Measurements from ENCODE around the gene SHB. TPM values are rescaled to one million over a fixed set of nuclear protein-coding genes. Genes with fewer than 3 reads are reported as not detected.

SHB gene
- total RNA-seq, 1 donor from 2014 or later = 3.1 TPM

DNA sequence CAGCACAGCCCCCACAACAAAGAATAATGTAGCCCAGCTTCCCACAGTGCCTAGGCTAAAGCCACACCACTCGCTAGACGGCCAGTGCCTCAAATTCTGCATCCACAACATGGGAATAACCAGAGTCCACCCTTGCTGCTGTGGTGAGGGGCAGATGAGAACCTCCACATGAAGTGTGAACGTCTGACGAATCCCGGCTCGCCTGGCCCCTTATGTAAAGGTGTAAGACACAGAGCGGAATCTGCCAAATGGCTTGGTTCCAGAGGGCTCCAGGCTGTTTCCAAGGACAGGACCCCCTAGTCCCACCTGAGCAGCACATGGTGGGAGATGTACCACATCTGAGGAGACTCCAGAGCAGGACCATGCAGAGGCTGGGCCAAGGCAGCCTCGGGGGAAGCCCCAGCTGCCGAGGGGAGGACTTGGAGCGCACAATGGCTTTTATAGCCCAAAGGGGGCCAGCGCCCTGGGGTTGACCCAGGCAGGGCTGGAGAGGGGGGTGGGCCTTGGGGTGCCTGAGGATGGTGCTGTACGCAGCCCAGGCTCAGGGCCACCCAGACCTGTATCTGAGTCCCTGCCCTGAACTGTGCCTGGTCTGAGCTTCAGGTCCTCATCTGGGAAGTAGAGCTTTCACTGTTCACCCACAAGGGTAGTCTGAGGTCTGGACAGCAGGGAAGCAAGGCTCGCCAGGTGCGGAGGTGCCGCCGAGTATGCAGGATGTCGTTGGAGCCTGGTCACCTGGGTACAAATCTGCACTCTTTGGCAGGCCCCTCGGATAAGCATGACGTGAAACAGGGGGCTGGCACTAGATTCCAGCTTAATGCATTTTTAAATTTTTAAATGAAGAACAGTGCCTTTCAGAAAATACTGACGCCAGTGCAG, 140.2 kb downstream of the SHB start:
- peaks cover 0 to 2% (median 0%) of the 10 kb centered on the region in 3 donors for H3K36me3 ChIP-seq (ENCODE audit: control insufficient read depth in 3 of 3, insufficient read depth in 3 of 3, low read length in 3 of 3)
- no peaks in the 10 kb centered on the region for H3K9me3 ChIP-seq (ENCODE audit: control insufficient read depth in 3 of 3, low read length in 3 of 3)
- H3K27ac ChIP-seq (ENCODE audit: low read depth, low read length) = no peak overlapping the region

DNA sequence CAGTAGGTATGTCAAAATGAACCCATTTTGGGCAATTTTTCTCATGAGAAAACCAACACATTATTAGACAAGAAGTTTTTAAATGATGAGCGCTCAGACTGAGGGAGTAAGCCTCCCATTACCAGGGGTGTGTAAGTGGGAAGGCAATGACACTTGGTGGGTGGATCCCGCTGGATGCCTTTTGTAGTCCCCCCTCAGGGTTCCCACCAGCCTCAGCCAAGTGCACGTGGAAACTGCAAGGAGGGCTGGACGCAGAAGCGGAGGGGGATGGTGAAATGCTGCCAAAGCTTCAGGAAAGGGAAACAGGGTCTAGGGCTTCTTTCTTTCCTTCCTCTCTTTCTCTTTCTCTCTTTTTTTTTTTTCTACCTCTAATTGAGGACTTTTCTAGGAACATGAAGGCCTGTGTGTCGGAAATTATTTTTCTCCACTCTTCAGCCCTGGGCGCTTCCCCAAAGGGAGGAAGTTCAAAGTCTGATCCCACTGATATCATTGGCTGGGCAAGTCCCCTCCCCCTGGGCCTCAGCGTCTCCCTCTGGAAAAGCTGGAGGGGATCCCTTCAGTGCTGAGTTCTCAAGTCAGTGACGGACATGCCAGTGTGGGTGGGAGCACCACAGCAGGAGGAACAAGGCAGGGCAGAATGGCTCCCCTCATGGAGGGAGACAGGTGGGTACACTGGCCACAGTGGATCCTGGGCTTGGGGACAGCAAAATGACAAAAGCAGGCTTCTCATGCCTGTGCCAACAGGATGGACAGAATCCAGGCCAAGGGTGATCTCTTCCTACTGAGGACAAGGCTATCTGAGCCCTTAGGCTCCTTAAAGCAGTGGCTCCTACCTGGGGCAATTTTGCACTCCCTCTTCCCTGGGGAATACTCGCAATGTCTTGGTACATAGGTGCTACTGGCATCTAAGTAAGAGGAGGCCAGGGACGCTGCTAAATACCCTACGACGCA, 141.2 kb downstream of the SHB start:
- Histone ChIP-seq H3K9me3 (ENCODE audit: control insufficient read depth in 3 of 3, low read length in 3 of 3) (no peaks in the 10 kb centered on the region), H3K9ac (ENCODE audit: low read depth in 1 of 3, low read length in 3 of 3) (peak overlapping the region in 1 of 3 donors; percentile 40)

More for the DNA sequence above, 140.2 kb downstream of the SHB start:
- H3K4me3 ChIP-seq (ENCODE audit: low read length in 3 of 3) = no peak overlapping the region
- H3K4me1 ChIP-seq (ENCODE audit: control insufficient read depth in 3 of 3, insufficient read depth in 3 of 3, low read length in 3 of 3) = peaks cover 12 to 14% (median 13%) of the 10 kb centered on the region in 3 donors
- no peaks in the 10 kb centered on the region for H3K27me3 ChIP-seq (ENCODE audit: control insufficient read depth in 3 of 3, insufficient read depth in 3 of 3, low read length in 3 of 3)
- peak overlapping the region in 1 of 3 donors; percentile 40 for H3K9ac ChIP-seq (ENCODE audit: low read depth in 1 of 3, low read length in 3 of 3)

DNA sequence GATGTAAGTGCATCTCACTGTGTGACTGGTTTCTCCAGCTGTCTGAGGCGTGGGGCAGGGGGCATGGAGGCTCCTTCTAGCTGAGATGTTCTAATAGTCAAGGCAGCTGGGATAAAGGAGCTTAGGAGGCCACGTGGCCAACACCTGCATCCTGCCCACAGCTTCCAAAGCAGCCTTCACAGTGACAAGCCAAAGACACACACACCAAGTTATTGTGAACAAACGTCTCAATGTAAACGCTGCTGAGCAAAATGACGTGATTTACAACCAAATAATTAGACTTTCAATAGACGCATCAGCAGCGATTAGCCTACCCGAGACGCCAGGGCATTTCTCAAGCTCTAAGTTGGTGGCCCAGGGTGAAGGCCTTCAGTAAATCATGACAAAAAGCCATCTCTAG, 141.9 kb downstream of the SHB start:
- Histone ChIP-seq H3K9ac (ENCODE audit: low read depth in 1 of 3, low read length in 3 of 3) (no peak overlapping the region), H3K4me3 (ENCODE audit: low read length in 3 of 3) (no peak overlapping the region), H3K36me3 (ENCODE audit: control insufficient read depth in 3 of 3, insufficient read depth in 3 of 3, low read length in 3 of 3) (peaks cover 0 to 2% (median 0%) of the 10 kb centered on the region in 3 donors), H3K9me3 (ENCODE audit: control insufficient read depth in 3 of 3, low read length in 3 of 3) (no peaks in the 10 kb centered on the region), H3K27me3 (ENCODE audit: control insufficient read depth in 3 of 3, insufficient read depth in 3 of 3, low read length in 3 of 3) (no peaks in the 10 kb centered on the region), H3K27ac (ENCODE audit: low read depth, low read length) (no peak overlapping the region), H3K4me1 (ENCODE audit: control insufficient read depth in 3 of 3, insufficient read depth in 3 of 3, low read length in 3 of 3) (peaks cover 13 to 15% (median 14%) of the 10 kb centered on the region in 3 donors)

More for the DNA sequence above, 141.2 kb downstream of the SHB start:
- Histone ChIP-seq H3K27ac (ENCODE audit: low read depth, low read length) (no peak overlapping the region), H3K4me1 (ENCODE audit: control insufficient read depth in 3 of 3, insufficient read depth in 3 of 3, low read length in 3 of 3) (peaks cover 12 to 14% (median 13%) of the 10 kb centered on the region in 3 donors), H3K4me3 (ENCODE audit: low read length in 3 of 3) (no peak overlapping the region), H3K27me3 (ENCODE audit: control insufficient read depth in 3 of 3, insufficient read depth in 3 of 3, low read length in 3 of 3) (no peaks in the 10 kb centered on the region), H3K36me3 (ENCODE audit: control insufficient read depth in 3 of 3, insufficient read depth in 3 of 3, low read length in 3 of 3) (peaks cover 0 to 2% (median 0%) of the 10 kb centered on the region in 3 donors)

DNA sequence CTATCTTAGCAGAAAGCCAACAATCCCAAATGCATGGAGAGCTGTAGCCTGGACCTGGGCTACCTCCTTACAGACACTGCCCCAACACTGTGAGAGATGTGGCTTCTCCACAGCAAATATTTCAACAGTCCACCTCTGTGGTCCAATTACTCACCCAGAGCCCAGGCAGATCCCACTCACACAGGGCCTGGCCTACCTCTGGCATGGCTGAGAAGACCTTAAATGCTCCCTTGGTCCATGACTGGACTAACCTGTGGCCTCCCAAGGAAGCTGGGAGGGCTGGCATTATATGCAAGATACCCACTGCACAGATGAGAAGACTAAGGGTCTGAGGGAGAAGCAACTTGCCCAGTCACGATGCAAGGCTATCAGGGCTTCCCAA, 142.3 kb downstream of the SHB start:
- Histone ChIP-seq H3K9me3 (ENCODE audit: control insufficient read depth in 3 of 3, low read length in 3 of 3) (no peaks in the 10 kb centered on the region), H3K27me3 (ENCODE audit: control insufficient read depth in 3 of 3, insufficient read depth in 3 of 3, low read length in 3 of 3) (no peaks in the 10 kb centered on the region), H3K4me3 (ENCODE audit: low read length in 3 of 3) (no peak overlapping the region), H3K9ac (ENCODE audit: low read depth in 1 of 3, low read length in 3 of 3) (no peak overlapping the region), H3K27ac (ENCODE audit: low read depth, low read length) (no peak overlapping the region), H3K4me1 (ENCODE audit: control insufficient read depth in 3 of 3, insufficient read depth in 3 of 3, low read length in 3 of 3) (peaks cover 13 to 15% (median 14%) of the 10 kb centered on the region in 3 donors), H3K36me3 (ENCODE audit: control insufficient read depth in 3 of 3, insufficient read depth in 3 of 3, low read length in 3 of 3) (peaks cover 0 to 2% (median 0%) of the 10 kb centered on the region in 3 donors)

DNA sequence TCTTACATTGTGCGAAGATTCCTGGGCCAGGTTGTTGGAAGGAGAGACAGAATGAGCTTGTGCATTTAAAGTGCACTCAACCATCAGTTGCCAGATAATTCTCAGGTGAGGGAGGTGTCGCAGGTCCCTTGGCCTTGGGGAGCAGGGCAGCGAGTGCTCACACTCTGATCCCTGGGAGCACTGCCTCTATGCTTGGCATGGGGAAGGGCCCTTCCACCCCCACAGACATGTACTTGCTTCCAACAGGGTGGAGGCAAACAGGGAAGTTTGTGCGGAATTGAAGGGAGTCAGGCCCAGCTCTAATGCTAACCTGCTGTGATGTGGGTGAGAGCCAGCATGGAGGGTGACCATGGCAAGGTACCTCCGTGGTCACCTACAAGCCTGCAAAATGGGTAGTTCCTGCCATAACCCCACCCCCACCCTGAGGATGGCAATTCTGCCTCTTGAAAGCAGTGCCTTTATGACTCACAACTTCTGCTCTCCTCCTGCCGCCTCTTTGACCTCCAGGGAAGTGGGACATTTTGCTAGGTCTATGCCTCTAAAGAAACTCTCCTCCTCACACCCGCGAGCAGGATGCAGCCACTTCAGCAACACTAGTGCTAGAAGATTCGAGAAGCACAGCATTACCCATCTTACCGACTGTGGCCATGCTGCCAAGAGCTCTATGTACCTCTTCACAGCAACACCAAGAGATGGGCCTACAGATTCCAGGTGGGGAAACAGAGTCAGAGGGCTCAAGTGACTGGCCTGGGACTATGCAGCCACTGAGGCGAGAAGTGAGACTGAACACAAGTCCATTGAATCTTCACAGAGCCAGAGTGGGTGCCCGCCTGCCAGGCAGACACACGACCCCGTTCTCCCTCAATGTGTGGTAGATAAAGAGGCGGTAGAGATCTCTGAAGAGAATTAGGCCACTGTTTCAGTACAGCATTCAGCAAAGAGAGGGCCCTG, 143.0 kb downstream of the SHB start:
- H3K27me3 ChIP-seq (ENCODE audit: control insufficient read depth in 3 of 3, insufficient read depth in 3 of 3, low read length in 3 of 3) = no peaks in the 10 kb centered on the region
- no peaks in the 10 kb centered on the region for H3K9me3 ChIP-seq (ENCODE audit: control insufficient read depth in 3 of 3, low read length in 3 of 3)
- H3K36me3 ChIP-seq (ENCODE audit: control insufficient read depth in 3 of 3, insufficient read depth in 3 of 3, low read length in 3 of 3) = peaks cover 0 to 2% (median 0%) of the 10 kb centered on the region in 3 donors
- H3K9ac ChIP-seq (ENCODE audit: low read depth in 1 of 3, low read length in 3 of 3) = no peak overlapping the region
- no peak overlapping the region for H3K27ac ChIP-seq (ENCODE audit: low read depth, low read length)
- H3K4me3 ChIP-seq (ENCODE audit: low read length in 3 of 3) = no peak overlapping the region
- H3K4me1 ChIP-seq (ENCODE audit: control insufficient read depth in 3 of 3, insufficient read depth in 3 of 3, low read length in 3 of 3) = peaks cover 13 to 15% (median 14%) of the 10 kb centered on the region in 3 donors

DNA sequence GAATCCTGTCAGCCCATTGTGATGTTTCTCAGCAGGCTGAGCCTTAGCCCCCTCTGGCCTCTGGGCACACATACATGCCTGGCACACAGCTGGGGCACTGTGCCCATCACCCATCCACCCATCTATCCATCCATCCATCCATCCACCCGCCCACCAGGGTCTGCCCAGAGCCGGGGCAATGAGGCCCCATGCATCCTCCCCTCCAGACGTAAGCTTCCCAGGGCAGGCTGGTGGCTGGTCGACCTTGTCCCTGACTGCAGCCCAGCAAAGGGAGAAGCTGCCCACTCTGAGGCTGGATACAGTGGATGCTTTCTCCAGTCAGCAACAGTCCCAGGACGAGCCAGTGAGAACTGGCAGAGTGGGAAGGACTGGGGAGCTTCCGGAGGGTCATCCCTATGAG, 144.0 kb downstream of the SHB start:
- Histone ChIP-seq H3K9ac (ENCODE audit: low read depth in 1 of 3, low read length in 3 of 3) (no peak overlapping the region), H3K4me1 (ENCODE audit: control insufficient read depth in 3 of 3, insufficient read depth in 3 of 3, low read length in 3 of 3) (peaks cover 13 to 15% (median 14%) of the 10 kb centered on the region in 3 donors), H3K9me3 (ENCODE audit: control insufficient read depth in 3 of 3, low read length in 3 of 3) (no peaks in the 10 kb centered on the region), H3K27me3 (ENCODE audit: control insufficient read depth in 3 of 3, insufficient read depth in 3 of 3, low read length in 3 of 3) (no peaks in the 10 kb centered on the region), H3K36me3 (ENCODE audit: control insufficient read depth in 3 of 3, insufficient read depth in 3 of 3, low read length in 3 of 3) (peaks cover 0 to 2% (median 0%) of the 10 kb centered on the region in 3 donors), H3K27ac (ENCODE audit: low read depth, low read length) (no peak overlapping the region), H3K4me3 (ENCODE audit: low read length in 3 of 3) (no peak overlapping the region)

DNA sequence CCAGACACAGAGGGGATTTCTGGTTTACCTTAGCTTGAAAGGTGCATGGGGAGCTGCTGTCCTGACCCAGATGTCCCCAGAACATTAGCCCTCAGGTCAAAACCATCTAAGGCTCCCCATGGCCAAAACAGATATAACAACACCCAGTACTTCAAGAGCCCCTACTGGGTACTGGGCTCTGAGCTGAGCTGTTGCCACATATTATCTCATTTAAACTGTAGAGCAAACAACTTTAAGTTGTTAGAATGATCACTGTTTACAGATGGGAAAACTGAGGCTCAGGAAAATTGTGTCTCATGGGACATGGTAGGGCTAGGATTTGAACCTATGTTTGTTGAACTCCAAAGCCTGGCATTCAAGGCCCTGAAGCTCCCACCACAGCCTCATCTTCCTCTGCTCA, 144.5 kb downstream of the SHB start:
- H3K9ac ChIP-seq (ENCODE audit: low read depth in 1 of 3, low read length in 3 of 3) = no peak overlapping the region

DNA sequence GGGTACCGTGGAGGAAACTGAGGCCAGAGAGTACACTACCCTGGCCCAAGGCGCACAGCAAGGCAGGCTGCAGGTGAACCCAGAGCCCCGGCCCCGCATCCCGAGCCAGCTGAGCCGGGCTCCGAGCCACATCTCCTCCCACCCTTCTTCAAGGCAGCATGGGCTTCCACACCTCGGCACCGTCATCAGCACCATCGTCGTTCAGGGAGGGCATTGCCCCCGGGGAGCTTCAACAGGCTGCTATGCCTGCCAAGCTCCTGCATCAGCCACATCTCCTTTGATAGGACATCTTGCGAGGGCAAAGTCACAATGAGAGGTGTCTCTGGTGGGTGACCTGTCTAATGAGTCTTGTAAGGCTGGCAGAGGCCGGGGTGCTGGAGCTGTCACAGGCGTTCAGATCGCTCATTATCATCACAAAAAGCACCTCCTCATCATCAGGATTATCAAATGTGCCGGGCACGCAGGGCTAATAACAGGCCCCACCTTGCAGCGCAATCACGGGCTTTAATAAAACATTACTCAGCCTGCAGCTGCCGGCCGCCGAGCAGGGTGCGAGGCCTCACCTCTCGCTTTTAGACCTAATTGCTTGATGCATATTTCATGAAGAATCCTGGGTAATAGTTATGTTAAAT, 145.1 kb downstream of the SHB start:
- no peaks in the 10 kb centered on the region for H3K9me3 ChIP-seq (ENCODE audit: control insufficient read depth in 3 of 3, low read length in 3 of 3)
- H3K4me1 ChIP-seq (ENCODE audit: control insufficient read depth in 3 of 3, insufficient read depth in 3 of 3, low read length in 3 of 3) = peaks cover 8 to 15% (median 14%) of the 10 kb centered on the region in 3 donors
- no peaks in the 10 kb centered on the region for H3K36me3 ChIP-seq (ENCODE audit: control insufficient read depth in 3 of 3, insufficient read depth in 3 of 3, low read length in 3 of 3)
- H3K9ac ChIP-seq (ENCODE audit: low read depth in 1 of 3, low read length in 3 of 3) = no peak overlapping the region
- H3K4me3 ChIP-seq (ENCODE audit: low read length in 3 of 3) = no peak overlapping the region
- no peaks in the 10 kb centered on the region for H3K27me3 ChIP-seq (ENCODE audit: control insufficient read depth in 3 of 3, insufficient read depth in 3 of 3, low read length in 3 of 3)
- H3K27ac ChIP-seq (ENCODE audit: low read depth, low read length) = no peak overlapping the region

More for the DNA sequence above, 144.5 kb downstream of the SHB start:
- Histone ChIP-seq H3K27me3 (ENCODE audit: control insufficient read depth in 3 of 3, insufficient read depth in 3 of 3, low read length in 3 of 3) (no peaks in the 10 kb centered on the region), H3K4me3 (ENCODE audit: low read length in 3 of 3) (no peak overlapping the region), H3K4me1 (ENCODE audit: control insufficient read depth in 3 of 3, insufficient read depth in 3 of 3, low read length in 3 of 3) (peaks cover 11 to 15% (median 14%) of the 10 kb centered on the region in 3 donors), H3K36me3 (ENCODE audit: control insufficient read depth in 3 of 3, insufficient read depth in 3 of 3, low read length in 3 of 3) (peaks cover 0 to 1% (median 0%) of the 10 kb centered on the region in 3 donors), H3K27ac (ENCODE audit: low read depth, low read length) (no peak overlapping the region), H3K9me3 (ENCODE audit: control insufficient read depth in 3 of 3, low read length in 3 of 3) (no peaks in the 10 kb centered on the region)
